Tibial nerve (tissue), 4 donors: ENCODE measurements around the gene C9orf50. TPM values are rescaled to one million over a fixed set of nuclear protein-coding genes. Genes with fewer than 3 reads are reported as not detected.
A peak's percentile ranks its signal among the peaks of the same experiment; 100 is the strongest.

Experiments
- DNase-seq, 2 donors: peaks; one replicate each; pipeline ENCODE4 v3.0.0-alpha.2; 2019; ENCODE audit warnings: low spot score in 2 of 2
- H3K27ac ChIP-seq, 4 donors: fragments of 200-600 bp; sonication (generic) in 3 of 4; one replicate each; pipeline ENCODE4 v1.5.1; 2017 to 2019; ENCODE audit warnings: mild to moderate bottlenecking in 1 of 4
- H3K27me3 ChIP-seq, 2 donors: fragments of 200-600 bp; sonication (generic) in 1 of 2; one replicate each; pipeline versions ENCODE4 v1.5.1 to v1.6.0; 2017 to 2019
- H3K36me3 ChIP-seq, 3 donors: fragments of 200-600 bp; sonication (generic); one replicate each; pipeline ENCODE4 v1.5.1; 2018 to 2019
- H3K4me1 ChIP-seq, 4 donors: fragments of 200-600 bp; sonication (generic) in 3 of 4; one replicate each; pipeline ENCODE4 v1.5.1; 2017 to 2019
- H3K4me3 ChIP-seq, 4 donors: fragments of 200-600 bp; sonication (generic) in 3 of 4; one replicate each; pipeline ENCODE4 v1.5.1; 2017 to 2019; ENCODE audit warnings: mild to moderate bottlenecking in 1 of 4, moderate library complexity in 1 of 4
- H3K9me3 ChIP-seq, 4 donors: fragments of 200-600 bp; sonication (generic) in 3 of 4; one replicate each; pipeline ENCODE4 v1.5.1; 2017 to 2019
- CTCF ChIP-seq, 5 experiments: fragments of 200-600 bp in 3 of 5; fragments of 450-650 bp in 2 of 5; sonication (generic) in 3 of 5; IDR thresholded peaks; one replicate each; pipeline ENCODE4 v1.5.1; 2016 to 2019; ENCODE audit warnings: antibody characterized with exemption in 5 of 5, mild to moderate bottlenecking in 3 of 5, moderate library complexity in 2 of 5
- EP300 ChIP-seq, 2 donors: sonication (generic); formaldehyde crosslinking; IDR thresholded peaks; one replicate each; pipeline ENCODE4 v1.6.1; 2017; ENCODE audit warnings: antibody characterized with exemption in 2 of 2, mild to moderate bottlenecking in 1 of 2
- POLR2A ChIP-seq, 2 donors: fragments of 450-650 bp; IDR thresholded peaks; one replicate each; pipeline ENCODE4 v1.6.1; 2017; ENCODE audit warnings: antibody characterized with exemption in 2 of 2, mild to moderate bottlenecking in 2 of 2, moderate library complexity in 2 of 2
- WGBS, 2 donors: methylation state at CpG; one replicate each; pipeline ENCODE4 v1.1.5; 2018; 5-methylcytosine and 5-hydroxymethylcytosine counted together
- total RNA-seq, 4 donors: library from RNA; depleted of rRNA; stranded (reverse); fragments of >200 nt; gene quantifications; one replicate each; pipeline ENCODE4 v1.1.0, GENCODE V29; 2016

C9orf50 gene
- total RNA-seq, 4 donors from 2014 or later = 0.90 to 1.7 (median 1.3) TPM

- no peak for DNase-seq
- H3K27ac ChIP-seq = peak overlapping the region in 1 of 4 donors; percentile 8
These were observed 27.3 kb upstream of the C9orf50 start for GRCh38 chr9:129648092-129648763.

GRCh38 chr9:129647635-129648034 lies 26.7 kb upstream of the C9orf50 start:
- Histone ChIP-seq H3K27me3 (no peaks in the 10 kb centered on the region), H3K36me3 (no peaks in the 10 kb centered on the region), H3K9me3 (no peaks in the 10 kb centered on the region), H3K4me3 (no peak overlapping the region), H3K4me1 (peaks cover 0 to 11% (median 2%) of the 10 kb centered on the region in 4 donors), H3K27ac (no peak overlapping the region)
- no peak for DNase-seq
- 86 to 87% methylated on average over 10 of the region's 10 CpGs for WGBS, 2 donors
- no peak for TF ChIP-seq CTCF (IDR thresholded peaks at IDR 0.05)
- TF ChIP-seq POLR2A (IDR thresholded peaks at IDR 0.05) = no peak
- no peak for TF ChIP-seq EP300 (IDR thresholded peaks at IDR 0.05)

More at GRCh38 chr9:129648092-129648763, 27.3 kb upstream of the C9orf50 start:
- Histone ChIP-seq H3K36me3 (no peaks in the 10 kb centered on the region), H3K4me3 (no peak overlapping the region), H3K27me3 (no peaks in the 10 kb centered on the region), H3K9me3 (no peaks in the 10 kb centered on the region), H3K4me1 (peaks cover 0 to 11% (median 2%) of the 10 kb centered on the region in 4 donors)
- TF ChIP-seq CTCF (IDR thresholded peaks at IDR 0.05) (no peak), POLR2A (IDR thresholded peaks at IDR 0.05) (no peak), EP300 (IDR thresholded peaks at IDR 0.05) (no peak)
- 43 to 44% methylated on average over 16 of the region's 16 CpGs for WGBS, 2 donors

GRCh38 chr9:129646654-129647053 lies 25.8 kb upstream of the C9orf50 start:
- H3K27me3 ChIP-seq = no peaks in the 10 kb centered on the region
- no peaks in the 10 kb centered on the region for H3K36me3 ChIP-seq
- no peak for DNase-seq
- no peak overlapping the region for H3K4me3 ChIP-seq
- H3K4me1 ChIP-seq = peaks cover 0 to 15% (median 3%) of the 10 kb centered on the region in 4 donors
- no peak overlapping the region for H3K27ac ChIP-seq
- TF ChIP-seq CTCF (IDR thresholded peaks at IDR 0.05) (no peak), POLR2A (IDR thresholded peaks at IDR 0.05) (no peak)
- H3K9me3 ChIP-seq = no peaks in the 10 kb centered on the region
- WGBS, 2 donors = 95 to 96% methylated on average over 7 of the region's 7 CpGs

- TF ChIP-seq CTCF (IDR thresholded peaks at IDR 0.05) = no peak
- no peak for TF ChIP-seq EP300 (IDR thresholded peaks at IDR 0.05)
- TF ChIP-seq POLR2A (IDR thresholded peaks at IDR 0.05) = no peak
- Histone ChIP-seq H3K36me3 (no peaks in the 10 kb centered on the region), H3K27ac (no peak overlapping the region), H3K9me3 (no peaks in the 10 kb centered on the region), H3K27me3 (no peaks in the 10 kb centered on the region), H3K4me1 (peaks cover 0 to 19% (median 6%) of the 10 kb centered on the region in 4 donors), H3K4me3 (no peak overlapping the region)
- 75 to 76% methylated on average over 12 of the region's 12 CpGs for WGBS, 2 donors
- no peak for DNase-seq
These were observed 25.4 kb upstream of the C9orf50 start for GRCh38 chr9:129646252-129646651.

GRCh38 chr9:129644902-129645301 lies 24.0 kb upstream of the C9orf50 start:
- DNase-seq = no peak
- 72 to 77% methylated on average over 16 to 17 of the region's 17 CpGs for WGBS, 2 donors
- TF ChIP-seq EP300 (IDR thresholded peaks at IDR 0.05) = no peak
- TF ChIP-seq CTCF (IDR thresholded peaks at IDR 0.05) = no peak
- no peak for TF ChIP-seq POLR2A (IDR thresholded peaks at IDR 0.05)
- H3K9me3 ChIP-seq = no peaks in the 10 kb centered on the region
- no peaks in the 10 kb centered on the region for H3K27me3 ChIP-seq
- no peak overlapping the region for H3K4me3 ChIP-seq
- no peak overlapping the region for H3K27ac ChIP-seq
- H3K4me1 ChIP-seq = peaks cover 4 to 32% (median 19%) of the 10 kb centered on the region in 4 donors
- no peaks in the 10 kb centered on the region for H3K36me3 ChIP-seq
